ENCODE measurements around the gene FEV.

DNA sequence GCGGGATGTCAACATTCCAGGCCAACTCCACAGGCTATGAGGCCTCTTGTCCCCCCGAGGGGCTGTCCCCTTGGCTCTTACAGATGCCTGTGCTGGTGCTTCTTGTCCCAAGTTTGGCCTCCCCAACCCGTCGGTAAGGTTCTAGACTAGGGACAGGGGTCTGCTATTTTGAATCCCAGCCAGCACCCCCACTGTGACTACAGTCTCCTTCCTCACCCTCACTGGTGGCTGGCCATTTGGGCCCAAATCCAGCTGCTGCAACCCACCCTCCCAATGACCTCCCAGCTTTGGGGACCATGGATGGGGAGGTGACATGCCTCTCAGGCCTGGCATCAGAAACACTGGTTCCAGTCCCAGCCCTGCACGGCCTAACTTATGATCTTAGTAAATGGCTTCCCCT is 37.6 kb upstream of the FEV start:
- TF ChIP-seq, protein P1, sequence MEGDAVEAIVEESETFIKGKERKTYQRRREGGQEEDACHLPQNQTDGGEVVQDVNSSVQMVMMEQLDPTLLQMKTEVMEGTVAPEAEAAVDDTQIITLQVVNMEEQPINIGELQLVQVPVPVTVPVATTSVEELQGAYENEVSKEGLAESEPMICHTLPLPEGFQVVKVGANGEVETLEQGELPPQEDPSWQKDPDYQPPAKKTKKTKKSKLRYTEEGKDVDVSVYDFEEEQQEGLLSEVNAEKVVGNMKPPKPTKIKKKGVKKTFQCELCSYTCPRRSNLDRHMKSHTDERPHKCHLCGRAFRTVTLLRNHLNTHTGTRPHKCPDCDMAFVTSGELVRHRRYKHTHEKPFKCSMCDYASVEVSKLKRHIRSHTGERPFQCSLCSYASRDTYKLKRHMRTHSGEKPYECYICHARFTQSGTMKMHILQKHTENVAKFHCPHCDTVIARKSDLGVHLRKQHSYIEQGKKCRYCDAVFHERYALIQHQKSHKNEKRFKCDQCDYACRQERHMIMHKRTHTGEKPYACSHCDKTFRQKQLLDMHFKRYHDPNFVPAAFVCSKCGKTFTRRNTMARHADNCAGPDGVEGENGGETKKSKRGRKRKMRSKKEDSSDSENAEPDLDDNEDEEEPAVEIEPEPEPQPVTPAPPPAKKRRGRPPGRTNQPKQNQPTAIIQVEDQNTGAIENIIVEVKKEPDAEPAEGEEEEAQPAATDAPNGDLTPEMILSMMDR (IDR thresholded peaks at IDR 0.05; ENCODE audit: poor library complexity), result no peak
- TF ChIP-seq EZH2 (IDR thresholded peaks at IDR 0.05; ENCODE audit: borderline replicate concordance), result no peak

Measured in hepatocyte (in vitro differentiated cells).